ENCODE data around the gene ZNF90. TPM values are rescaled to one million over a fixed set of nuclear protein-coding genes. Genes with fewer than 3 reads are reported as not detected.
"Not testable (repeated sequence)": the region's sequence is repeated elsewhere in the genome, so short reads cannot be mapped to it uniquely, and the experiment has no call there.

Gene ZNF90
- total and polyA plus RNA-seq, 2 donors (not counting 1 experiment from before 2014, with no cell fraction given) = 1.3 to 2.8 TPM

DNA sequence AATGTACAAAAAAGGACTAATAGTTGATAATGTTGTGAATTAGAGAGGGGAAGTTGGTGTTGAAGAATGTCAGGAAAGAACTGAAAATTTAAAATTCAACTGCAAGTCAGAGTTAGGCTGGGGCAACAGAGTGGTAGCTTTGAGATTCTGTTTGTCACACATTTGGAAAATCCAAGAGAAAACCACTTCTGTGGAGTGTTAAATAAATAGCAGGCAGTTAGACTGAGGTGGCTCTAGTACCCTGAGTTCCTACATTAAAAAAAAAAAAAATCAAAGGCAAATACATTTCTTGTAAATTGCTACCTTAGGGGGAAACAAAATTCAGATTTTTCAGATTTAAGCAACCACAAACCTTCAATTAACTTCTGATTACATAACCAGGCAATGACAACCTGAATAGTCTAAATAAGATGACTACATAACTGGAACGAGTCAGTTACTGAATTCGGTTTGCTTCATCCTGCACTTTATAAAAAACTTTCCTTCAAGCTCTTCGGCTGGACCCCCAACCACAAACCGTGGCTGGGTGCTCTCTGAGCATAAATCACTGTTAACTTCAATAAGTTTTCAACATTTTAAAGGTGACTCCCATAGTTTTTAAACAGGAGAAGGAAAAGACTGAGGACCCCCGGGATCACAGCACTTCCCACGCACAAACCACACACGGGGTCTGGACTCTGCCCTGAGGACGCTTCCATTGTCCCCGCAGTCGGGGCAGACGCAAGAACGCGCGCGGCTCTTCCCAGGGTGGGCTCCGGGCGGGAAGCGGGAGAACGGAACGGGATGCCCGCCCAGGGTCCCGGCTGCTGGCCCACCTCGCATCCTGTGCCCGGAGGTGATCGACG lies 39.2 kb upstream of the ZNF90 start:
- Histone ChIP-seq H3K9ac (ENCODE audit: insufficient read depth, low read length) (peak overlapping the region; percentile 75), H2AFZ (ENCODE audit: low read length) (peak overlapping the region; percentile 98), H3K36me3 (ENCODE audit: control insufficient read depth, insufficient read depth, low read length) (no peaks in the 10 kb centered on the region), H3K27ac (ENCODE audit: insufficient read depth, low read length) (peak overlapping the region; percentile 79), H3K27me3 (ENCODE audit: control insufficient read depth, insufficient read depth, low read length) (no peaks in the 10 kb centered on the region), H3K4me1 (ENCODE audit: control insufficient read depth, extremely low read depth, insufficient read depth, low read length) (no peaks in the 10 kb centered on the region), H3K79me2 (ENCODE audit: control insufficient read depth, insufficient read depth, low read length) (no peaks in the 10 kb centered on the region), H4K20me1 (ENCODE audit: control insufficient read depth, extremely low read depth, insufficient read depth, low read length) (no peaks in the 10 kb centered on the region), H3K9me3 (ENCODE audit: control insufficient read depth, insufficient read depth, low read depth, low read length) (no peaks in the 10 kb centered on the region), H3K4me2 (ENCODE audit: extremely low read depth, insufficient read depth, low read length) (peak overlapping the region; percentile 80), H3K4me3 (replicated peaks in 1 of 4; ENCODE audit: control extremely low read depth in 1 of 4, insufficient read depth in 1 of 4, low read depth in 3 of 4, low read length in 4 of 4) (peak overlapping the region; percentile 69 to 92 (median 88))
- TF ChIP-seq EZH2 (IDR thresholded peaks at IDR 0.05; ENCODE audit: low read length, missing control alignments) = no peak
- TF ChIP-seq, protein P1, sequence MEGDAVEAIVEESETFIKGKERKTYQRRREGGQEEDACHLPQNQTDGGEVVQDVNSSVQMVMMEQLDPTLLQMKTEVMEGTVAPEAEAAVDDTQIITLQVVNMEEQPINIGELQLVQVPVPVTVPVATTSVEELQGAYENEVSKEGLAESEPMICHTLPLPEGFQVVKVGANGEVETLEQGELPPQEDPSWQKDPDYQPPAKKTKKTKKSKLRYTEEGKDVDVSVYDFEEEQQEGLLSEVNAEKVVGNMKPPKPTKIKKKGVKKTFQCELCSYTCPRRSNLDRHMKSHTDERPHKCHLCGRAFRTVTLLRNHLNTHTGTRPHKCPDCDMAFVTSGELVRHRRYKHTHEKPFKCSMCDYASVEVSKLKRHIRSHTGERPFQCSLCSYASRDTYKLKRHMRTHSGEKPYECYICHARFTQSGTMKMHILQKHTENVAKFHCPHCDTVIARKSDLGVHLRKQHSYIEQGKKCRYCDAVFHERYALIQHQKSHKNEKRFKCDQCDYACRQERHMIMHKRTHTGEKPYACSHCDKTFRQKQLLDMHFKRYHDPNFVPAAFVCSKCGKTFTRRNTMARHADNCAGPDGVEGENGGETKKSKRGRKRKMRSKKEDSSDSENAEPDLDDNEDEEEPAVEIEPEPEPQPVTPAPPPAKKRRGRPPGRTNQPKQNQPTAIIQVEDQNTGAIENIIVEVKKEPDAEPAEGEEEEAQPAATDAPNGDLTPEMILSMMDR (conservative IDR thresholded peaks at IDR 0.05 in 1 of 2, IDR thresholded peaks at IDR 0.05 in 1 of 2; ENCODE audit: low read depth in 1 of 2, low read length in 2 of 2) = no peak
- peak in 1 of 2 donors; percentile 25 for DNase-seq (ENCODE audit: low read depth in 2 of 2)

DNA sequence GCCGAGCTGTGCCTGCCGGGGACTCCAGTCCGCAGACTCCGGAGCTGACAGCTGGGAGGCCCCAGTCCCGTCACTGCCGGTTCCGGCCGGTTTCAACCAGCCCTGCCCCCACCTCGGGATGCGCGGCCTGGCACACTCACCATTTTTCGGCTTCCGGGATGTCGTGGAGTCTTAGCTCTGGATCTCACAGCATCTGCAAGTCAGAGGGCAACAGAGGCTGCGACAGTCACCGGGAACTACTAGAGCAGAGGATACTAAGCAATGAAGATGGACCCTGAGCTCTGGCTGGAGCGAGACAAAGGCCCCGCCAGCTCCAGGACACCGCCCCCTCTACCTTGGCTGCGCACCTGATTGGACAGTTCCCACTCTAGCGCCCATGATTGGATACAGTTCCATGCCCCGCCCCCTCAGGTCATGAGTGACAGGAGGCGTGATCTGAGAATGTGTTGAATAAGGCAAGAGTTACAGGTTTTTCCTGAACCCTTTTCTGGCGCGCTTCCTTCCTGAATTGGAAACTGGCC lies 38.5 kb upstream of the ZNF90 start, which contains the start of gene ZNF682:
ZNF682 (minus strand) TSS at position 303 of the 521 bp plus-strand sequence; CDS start at position 143, 160 bp downstream.
- H3K4me3 ChIP-seq (replicated peaks in 1 of 4; ENCODE audit: control extremely low read depth in 1 of 4, insufficient read depth in 1 of 4, low read depth in 3 of 4, low read length in 4 of 4) = peak within 1 kb of the TSS; percentile 69 to 92 (median 88)
- no peaks in the 10 kb centered on the region for H3K4me1 ChIP-seq (ENCODE audit: control insufficient read depth, extremely low read depth, insufficient read depth, low read length)
- H3K27me3 ChIP-seq (ENCODE audit: control insufficient read depth, insufficient read depth, low read length) = no peaks in the 10 kb centered on the region
- peak within 1 kb of the TSS; percentile 80 for H3K4me2 ChIP-seq (ENCODE audit: extremely low read depth, insufficient read depth, low read length)
- TF ChIP-seq EZH2 (IDR thresholded peaks at IDR 0.05; ENCODE audit: low read length, missing control alignments) = no peak
- TF ChIP-seq, protein P1 (conservative IDR thresholded peaks at IDR 0.05 in 1 of 2, IDR thresholded peaks at IDR 0.05 in 1 of 2; ENCODE audit: low read depth in 1 of 2, low read length in 2 of 2) = no peak
- H2AFZ ChIP-seq (ENCODE audit: low read length) = peak within 1 kb of the TSS; percentile 98
- H3K9me3 ChIP-seq (ENCODE audit: control insufficient read depth, insufficient read depth, low read depth, low read length) = no peaks in the 10 kb centered on the region
- no peaks in the 10 kb centered on the region for H3K79me2 ChIP-seq (ENCODE audit: control insufficient read depth, insufficient read depth, low read length)
- DNase-seq (ENCODE audit: low read depth in 2 of 2) = peak; percentile 91 to 94
- no peaks in the 10 kb centered on the region for H4K20me1 ChIP-seq (ENCODE audit: control insufficient read depth, extremely low read depth, insufficient read depth, low read length)
- peak within 1 kb of the TSS; percentile 79 for H3K27ac ChIP-seq (ENCODE audit: insufficient read depth, low read length)
- no peaks in the 10 kb centered on the region for H3K36me3 ChIP-seq (ENCODE audit: control insufficient read depth, insufficient read depth, low read length)
- peak within 1 kb of the TSS; percentile 75 for H3K9ac ChIP-seq (ENCODE audit: insufficient read depth, low read length)

DNA sequence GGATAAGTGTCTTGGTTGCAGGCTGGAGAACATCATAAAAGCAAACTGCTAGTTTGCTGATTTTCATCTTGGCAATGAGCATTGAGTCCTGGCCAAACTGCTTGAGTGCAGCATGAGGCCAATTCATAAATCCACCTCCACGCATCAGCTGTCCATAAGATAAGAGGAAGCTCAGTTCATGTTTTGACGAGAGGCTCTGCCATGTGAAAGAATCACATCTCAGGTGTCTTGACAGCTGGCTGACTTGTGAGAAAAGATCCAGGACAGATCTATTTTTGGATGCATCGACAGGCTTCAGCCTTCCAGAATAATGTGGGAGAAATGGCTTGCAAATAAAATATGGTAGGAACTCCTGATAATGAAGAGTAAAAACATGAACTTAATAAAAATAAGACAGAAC lies 33.1 kb upstream of the ZNF90 start:
- no peaks in the 10 kb centered on the region for H3K4me1 ChIP-seq (ENCODE audit: control insufficient read depth, extremely low read depth, insufficient read depth, low read length)
- no peak overlapping the region for H3K27ac ChIP-seq (ENCODE audit: insufficient read depth, low read length)
- no peak overlapping the region for H3K9ac ChIP-seq (ENCODE audit: insufficient read depth, low read length)
- no peak overlapping the region for H2AFZ ChIP-seq (ENCODE audit: low read length)
- no peaks in the 10 kb centered on the region for H3K9me3 ChIP-seq (ENCODE audit: control insufficient read depth, insufficient read depth, low read depth, low read length)
- H3K4me3 ChIP-seq (replicated peaks in 1 of 4; ENCODE audit: control extremely low read depth in 1 of 4, insufficient read depth in 1 of 4, low read depth in 3 of 4, low read length in 4 of 4) = no peak overlapping the region
- H3K36me3 ChIP-seq (ENCODE audit: control insufficient read depth, insufficient read depth, low read length) = no peaks in the 10 kb centered on the region
- no peak for DNase-seq (ENCODE audit: low read depth in 2 of 2)
- no peak overlapping the region for H3K4me2 ChIP-seq (ENCODE audit: extremely low read depth, insufficient read depth, low read length)
- H3K79me2 ChIP-seq (ENCODE audit: control insufficient read depth, insufficient read depth, low read length) = no peaks in the 10 kb centered on the region
- H4K20me1 ChIP-seq (ENCODE audit: control insufficient read depth, extremely low read depth, insufficient read depth, low read length) = no peaks in the 10 kb centered on the region
- no peaks in the 10 kb centered on the region for H3K27me3 ChIP-seq (ENCODE audit: control insufficient read depth, insufficient read depth, low read length)
- TF ChIP-seq, protein P1 (conservative IDR thresholded peaks at IDR 0.05 in 1 of 2, IDR thresholded peaks at IDR 0.05 in 1 of 2; ENCODE audit: low read depth in 1 of 2, low read length in 2 of 2) = no peak
- TF ChIP-seq EZH2 (IDR thresholded peaks at IDR 0.05; ENCODE audit: low read length, missing control alignments) = no peak

DNA sequence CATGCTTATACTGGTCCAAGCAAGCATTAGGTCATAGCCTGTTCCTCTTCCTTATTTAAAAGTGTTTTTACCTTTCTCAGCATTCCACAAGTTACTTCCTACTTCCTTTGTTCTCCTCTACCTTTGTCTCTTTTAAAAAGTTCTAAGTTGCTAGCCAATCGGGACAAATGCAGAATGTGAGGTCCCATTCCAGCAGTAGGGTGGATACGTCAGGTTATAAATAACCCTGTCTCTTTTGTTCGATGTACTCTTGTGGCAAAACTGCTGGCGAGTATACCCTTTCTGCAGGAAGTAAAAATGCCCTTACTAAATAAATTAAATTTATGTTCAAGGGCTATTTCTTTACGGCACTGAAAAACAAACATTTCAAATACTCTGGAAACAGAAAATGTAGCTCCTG lies 32.1 kb upstream of the ZNF90 start:
- not testable (repeated sequence) for H3K36me3 ChIP-seq (ENCODE audit: control insufficient read depth, insufficient read depth, low read length); H3K9ac ChIP-seq (ENCODE audit: insufficient read depth, low read length); H3K79me2 ChIP-seq (ENCODE audit: control insufficient read depth, insufficient read depth, low read length)

More for the DNA sequence above, 32.1 kb upstream of the ZNF90 start:
- DNase-seq (ENCODE audit: low read depth in 2 of 2); H4K20me1 ChIP-seq (ENCODE audit: control insufficient read depth, extremely low read depth, insufficient read depth, low read length); H3K4me3 ChIP-seq (replicated peaks in 1 of 4; ENCODE audit: control extremely low read depth in 1 of 4, insufficient read depth in 1 of 4, low read depth in 3 of 4, low read length in 4 of 4); H3K4me1 ChIP-seq (ENCODE audit: control insufficient read depth, extremely low read depth, insufficient read depth, low read length); H2AFZ ChIP-seq (ENCODE audit: low read length); H3K27ac ChIP-seq (ENCODE audit: insufficient read depth, low read length); H3K27me3 ChIP-seq (ENCODE audit: control insufficient read depth, insufficient read depth, low read length); H3K4me2 ChIP-seq (ENCODE audit: extremely low read depth, insufficient read depth, low read length); H3K9me3 ChIP-seq (ENCODE audit: control insufficient read depth, insufficient read depth, low read depth, low read length): not testable (repeated sequence)

Measured in fibroblast of lung (primary cell).